HG03045 (cell line): ENCODE measurements around the gene RAPGEF4.

Experiments
- ATAC-seq: cut with Tn5 transposase; IDR thresholded peaks from one replicate; pipeline ENCODE4 v1.9.1; 2021; ENCODE audit warnings: mild to moderate bottlenecking, moderate library complexity; ENCODE audit not compliant: unreplicated experiment

Gene RAPGEF4

GRCh38 chr2:172735582-172736423, at the start of gene RAPGEF4:
Gene RAPGEF4, plus strand, starts transcription at chr2:172735845. Its CDS starts 139 bp downstream, at chr2:172735984.
- ATAC-seq: no peak

DNA sequence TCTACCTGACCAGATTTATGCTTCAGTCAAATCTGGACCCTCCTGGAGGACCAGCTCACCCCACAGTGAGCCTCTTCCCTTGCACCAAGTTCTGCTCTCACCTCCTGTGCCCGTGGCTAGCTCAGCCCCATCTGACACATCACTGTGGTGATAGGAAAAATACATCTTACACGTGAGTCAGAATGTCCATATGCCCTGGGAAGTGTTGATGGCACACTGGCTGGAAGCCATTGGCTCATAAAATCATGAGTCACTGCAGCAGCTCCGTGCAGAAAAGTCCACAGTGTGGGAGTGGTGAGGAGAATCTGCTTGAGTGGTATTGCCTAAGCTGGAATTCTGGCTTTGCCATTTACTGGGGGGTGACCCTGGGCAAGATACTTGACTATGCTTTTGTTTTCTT, 42.6 kb upstream of the RAPGEF4 start:
- ATAC-seq: no peak

DNA sequence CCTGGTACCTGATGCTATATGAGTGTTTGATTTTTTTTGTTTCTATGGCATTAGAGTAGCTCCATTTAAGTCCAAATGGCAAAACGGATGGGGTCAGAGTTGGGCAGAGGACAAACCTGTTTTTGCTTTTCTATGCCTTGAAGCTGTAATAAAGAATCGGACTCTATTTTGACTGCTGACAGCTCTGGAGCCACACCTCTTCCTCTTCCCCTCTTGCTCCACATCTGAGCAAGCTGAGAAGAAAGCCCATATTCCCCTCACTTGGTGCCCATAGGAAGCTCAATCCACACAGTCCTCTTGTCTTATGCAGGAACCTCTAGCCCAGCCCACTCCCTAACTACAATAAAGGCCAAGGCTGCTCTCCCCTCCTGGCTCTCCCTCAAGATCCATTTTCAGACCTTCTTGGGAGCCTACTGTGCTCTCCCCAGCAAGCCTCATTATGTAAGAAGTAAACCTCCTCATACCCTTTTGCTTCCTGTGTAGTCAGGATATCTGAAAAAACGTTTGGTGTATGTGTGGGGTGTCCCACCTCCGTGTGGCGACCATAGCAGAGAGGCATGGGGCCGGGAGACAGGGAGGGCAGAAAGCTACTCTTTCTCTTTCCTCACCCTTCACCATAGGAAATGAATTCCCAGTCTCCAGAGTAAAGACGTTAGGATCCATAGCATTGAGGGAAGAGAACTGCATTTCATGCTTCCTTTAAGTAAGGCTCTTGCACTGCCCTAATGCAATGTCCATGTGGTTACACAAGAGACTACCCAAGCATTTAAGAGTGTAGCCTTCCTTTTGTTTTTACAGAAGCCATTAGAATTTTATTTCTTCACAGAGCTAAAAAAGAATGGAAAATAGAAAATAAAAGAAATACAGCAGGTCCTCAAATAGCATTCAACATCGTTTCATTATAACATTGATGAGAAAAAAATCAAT, 41.9 kb upstream of the RAPGEF4 start:
- no peak for ATAC-seq

GRCh38 chr2:172697296-172697695, 38.3 kb upstream of the RAPGEF4 start:
- ATAC-seq: no peak

DNA sequence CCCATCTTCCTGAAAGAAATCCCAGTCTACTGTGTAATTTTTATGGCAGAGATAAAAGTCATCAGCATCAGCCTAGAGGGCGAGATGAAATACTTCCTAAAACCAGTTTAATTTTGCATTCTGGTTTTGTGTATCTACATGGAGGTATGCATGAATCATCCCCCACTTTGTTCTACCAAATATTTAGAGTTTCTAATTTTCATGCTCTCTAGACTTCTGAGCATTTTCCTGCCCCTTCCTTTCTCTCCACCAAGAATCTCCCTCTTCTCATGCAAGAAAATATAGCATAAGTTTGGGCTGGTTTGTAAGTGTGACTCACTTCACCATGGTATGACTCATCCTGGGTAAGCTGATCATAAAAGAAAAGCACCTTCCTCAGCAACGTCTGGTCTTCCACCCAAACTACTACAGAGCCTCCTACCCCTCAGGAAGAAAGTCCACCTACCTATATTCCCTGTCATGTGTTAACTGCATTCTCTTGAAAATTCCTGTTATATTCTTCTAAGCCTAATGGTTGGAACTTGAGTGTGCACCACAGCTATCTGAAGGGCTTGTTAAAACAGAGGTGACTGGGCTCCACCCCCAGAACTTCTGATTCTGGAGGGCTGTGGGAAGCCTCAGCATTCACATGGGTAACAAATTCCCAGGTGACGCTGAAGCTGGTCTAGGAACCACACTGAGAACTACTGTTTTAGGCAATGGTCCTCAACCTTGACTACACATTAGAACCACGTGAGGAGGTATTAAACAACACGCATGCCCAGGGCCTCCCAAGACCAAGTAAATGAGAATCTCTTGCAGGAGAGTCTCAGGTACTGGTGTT, 37.4 kb upstream of the RAPGEF4 start:
- ATAC-seq: no peak

GRCh38 chr2:172701250-172701649, 34.4 kb upstream of the RAPGEF4 start:
- no peak for ATAC-seq

GRCh38 chr2:172702451-172702850, 33.2 kb upstream of the RAPGEF4 start:
- ATAC-seq: no peak

GRCh38 chr2:172704072-172704936, 31.3 kb upstream of the RAPGEF4 start:
- no peak for ATAC-seq

DNA sequence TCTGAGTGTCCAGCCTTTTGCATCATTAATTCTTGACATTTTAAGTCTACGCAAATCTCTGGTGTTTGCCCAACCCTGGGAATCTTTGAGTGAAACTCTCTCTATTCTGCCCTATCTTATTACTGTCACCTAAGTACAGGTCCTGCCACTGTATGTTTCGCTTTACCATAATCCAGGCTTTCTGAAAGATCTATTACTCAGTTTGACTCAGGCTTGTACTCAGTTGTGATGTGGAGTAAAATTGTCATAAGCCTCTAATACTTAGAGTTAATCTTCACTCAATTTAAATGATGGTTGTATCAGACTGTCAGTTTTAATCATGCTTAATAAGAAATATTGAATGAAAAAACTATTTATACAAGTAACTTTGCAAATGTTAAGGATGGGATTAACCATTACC, 30.3 kb upstream of the RAPGEF4 start:
- no peak for ATAC-seq

- no peak for ATAC-seq
Measured at GRCh38 chr2:172708247-172708646, 27.4 kb upstream of the RAPGEF4 start.

DNA sequence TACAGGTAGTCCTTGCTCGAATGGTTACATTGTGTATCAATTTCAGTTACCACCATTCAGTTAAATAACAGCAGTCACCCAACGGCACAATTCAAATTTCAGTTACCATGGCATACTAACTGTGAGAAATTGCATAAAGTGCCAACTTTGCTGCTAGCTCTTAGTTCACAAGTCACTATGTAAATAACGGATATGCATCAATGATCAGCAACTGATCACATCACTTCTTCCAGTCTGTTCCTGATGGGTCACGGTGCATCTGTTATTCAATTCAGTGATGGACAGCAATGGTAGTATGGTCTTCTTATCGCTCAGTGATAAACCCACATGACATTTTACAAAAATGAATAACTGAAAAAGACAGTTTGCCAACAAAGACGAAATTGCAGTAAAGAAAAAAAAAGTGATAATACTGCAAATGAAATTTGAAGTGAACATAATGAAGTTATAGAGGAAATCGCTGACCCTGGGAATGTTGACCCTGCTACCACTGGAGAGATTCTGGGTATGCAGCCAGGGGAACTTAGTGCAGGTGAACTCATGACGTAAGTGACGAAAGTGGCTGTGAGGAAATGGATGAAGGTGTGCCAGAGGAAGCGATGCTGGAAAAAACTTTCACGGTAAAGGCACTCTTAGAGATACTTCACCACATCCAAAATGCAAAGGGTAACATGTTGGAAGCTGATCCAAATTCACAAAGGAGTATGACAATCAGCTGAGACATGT, 25.9 kb upstream of the RAPGEF4 start:
- no peak for ATAC-seq

GRCh38 chr2:172710584-172711047, 25.0 kb upstream of the RAPGEF4 start:
- no peak for ATAC-seq

DNA sequence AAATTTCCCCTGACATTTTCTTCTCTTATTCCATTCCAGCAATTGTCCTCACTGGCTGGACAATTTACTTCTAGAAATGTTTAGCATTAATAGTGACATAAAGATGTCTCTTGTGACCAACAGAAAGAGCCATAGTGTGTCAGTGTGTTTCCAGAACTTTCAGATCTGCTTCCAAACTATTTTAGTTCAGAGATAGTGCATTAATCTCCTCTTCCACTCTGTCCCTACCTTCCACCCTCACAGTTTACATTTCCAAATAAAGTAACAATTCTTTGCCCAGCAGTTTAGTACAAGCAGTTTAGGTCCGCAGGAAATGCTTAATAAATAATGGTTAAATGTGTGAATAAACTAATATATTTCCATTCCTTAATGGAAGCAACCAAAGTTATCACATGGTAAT, 24.5 kb upstream of the RAPGEF4 start:
- ATAC-seq: no peak

DNA sequence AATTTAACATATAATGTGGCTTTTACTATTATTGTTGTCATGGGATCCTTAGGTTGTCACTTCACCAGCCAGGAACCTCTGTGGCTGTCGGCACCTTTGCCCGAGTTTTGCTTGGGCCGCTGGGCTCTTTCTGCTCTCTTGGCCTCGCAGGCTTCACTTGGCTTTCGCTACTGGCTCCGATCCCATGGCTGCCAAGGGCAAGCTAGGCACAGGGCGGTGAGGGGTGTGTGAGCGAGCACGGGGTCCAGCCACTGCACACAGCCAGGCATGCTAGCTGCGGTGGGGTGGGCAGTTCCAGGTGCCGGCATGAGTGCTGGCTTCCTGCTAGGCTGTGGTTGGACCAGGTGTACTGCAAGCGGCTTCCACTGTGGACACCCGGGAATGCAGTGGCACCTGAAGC, 23.4 kb upstream of the RAPGEF4 start:
- no peak for ATAC-seq

DNA sequence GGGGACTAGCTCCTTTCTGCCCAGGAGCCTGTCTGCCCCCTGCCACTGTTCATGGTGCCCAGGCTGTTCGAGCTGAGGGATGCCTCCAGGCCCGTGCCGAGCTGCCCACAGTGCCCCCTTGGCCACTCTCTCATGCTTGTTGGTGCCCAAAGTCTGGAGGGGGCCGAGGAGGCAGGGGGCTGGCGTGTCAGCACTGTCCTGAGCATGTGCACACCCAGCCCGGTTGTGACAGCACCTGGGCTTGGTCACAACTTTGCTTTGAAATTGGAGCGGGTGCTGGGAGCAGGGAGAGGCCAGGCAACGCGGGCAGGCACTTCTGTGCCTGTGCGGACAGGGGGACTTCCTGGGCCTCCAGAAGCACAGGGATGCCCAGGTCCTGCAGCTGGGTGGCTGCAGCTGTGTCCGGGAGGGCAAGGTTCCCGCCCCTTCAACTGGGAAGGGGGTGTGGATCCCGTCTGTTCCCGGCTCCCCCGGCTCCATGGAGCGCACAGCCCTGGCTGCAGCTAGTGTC, 22.2 kb upstream of the RAPGEF4 start:
- no peak for ATAC-seq

GRCh38 chr2:172722481-172722880, 13.2 kb upstream of the RAPGEF4 start:
- ATAC-seq: no peak

GRCh38 chr2:172723286-172723685, 12.4 kb upstream of the RAPGEF4 start:
- no peak for ATAC-seq

GRCh38 chr2:172724724-172725123, 10.9 kb upstream of the RAPGEF4 start:
- no peak for ATAC-seq

DNA sequence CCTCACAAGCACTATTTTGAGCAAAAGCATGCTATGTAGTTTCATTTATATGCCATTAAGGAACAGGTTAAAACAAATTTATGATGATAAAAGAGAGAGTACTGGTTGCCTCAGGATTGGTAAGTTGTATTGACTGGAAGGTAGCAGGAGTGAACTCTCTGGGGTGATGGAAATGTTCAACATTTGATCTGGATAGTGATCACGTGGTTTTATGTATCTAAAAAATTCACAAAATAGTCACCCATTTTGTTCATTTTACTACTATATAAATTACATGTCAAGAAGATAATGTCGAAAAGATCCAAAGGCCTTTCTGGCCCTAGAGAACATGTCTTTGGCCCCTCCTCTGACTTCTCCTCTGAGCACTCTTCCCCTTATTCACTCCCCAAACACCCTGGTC, 10.4 kb upstream of the RAPGEF4 start:
- no peak for ATAC-seq
